ENCODE results near the gene LHX4.
A peak's percentile ranks its signal among the peaks of the same experiment; 100 is the strongest.

Gene LHX4

DNA sequence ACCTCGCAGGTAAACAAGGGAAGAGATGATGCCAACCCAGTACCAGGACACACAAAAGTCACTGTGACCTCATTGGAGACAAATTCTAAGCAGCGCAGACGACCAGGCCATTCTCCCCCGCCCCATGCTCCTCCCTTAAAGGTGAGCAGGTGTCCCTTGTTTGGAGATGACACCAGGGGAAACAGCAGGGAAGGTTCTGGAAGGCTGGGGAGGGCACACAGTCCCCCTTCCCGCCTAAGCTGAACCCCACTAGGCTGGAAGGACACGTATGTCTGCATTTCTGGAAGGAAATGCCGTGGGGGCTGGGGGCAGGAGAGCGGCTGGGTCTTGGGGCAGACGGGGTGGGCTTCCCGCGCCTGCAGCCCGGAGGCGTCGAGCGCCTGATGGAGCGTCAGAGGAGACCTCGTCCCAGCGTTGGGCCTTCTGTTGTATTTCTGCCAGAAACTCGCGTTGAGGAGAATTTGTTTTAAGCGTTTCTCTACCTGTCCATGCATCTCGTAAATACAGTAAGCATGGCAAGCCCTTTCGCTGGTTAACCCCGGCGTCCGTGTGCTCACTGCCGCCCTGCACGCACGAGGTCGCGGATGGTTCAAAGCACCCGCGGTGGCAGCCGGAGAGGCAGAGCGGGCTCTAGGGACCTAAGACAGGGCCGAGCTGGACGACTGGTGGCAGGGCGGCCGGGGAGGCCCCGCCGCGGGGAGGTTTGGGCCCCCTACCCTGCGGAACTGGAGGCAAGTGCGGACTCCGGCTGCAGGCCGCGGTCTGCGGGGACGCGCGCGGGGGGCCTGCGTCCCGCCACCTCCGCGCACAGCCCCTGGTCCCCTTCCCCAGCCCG, 1.2 kb upstream of the LHX4 start:
- DNase-seq: peak in 1 of 2 experiments; percentile 43

DNA sequence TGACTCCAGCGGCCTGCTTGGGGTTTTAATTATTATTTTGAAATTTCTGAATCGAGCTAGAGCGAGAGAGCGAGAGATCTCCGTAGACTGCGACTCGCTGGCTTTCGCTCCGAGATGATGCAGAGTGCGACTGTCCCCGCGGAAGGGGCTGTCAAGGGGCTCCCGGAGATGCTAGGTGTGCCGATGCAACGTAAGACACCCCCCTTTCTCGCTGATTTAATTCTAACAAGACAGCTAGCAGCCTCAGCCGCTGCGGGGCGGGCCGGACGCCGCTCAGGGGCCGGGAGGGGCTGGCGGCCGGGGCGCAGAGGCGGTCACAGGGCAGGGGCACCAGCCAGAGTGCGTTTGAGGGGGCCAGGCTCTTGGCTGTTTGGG, 339 bp downstream of the LHX4 start:
- no peak for DNase-seq

DNA sequence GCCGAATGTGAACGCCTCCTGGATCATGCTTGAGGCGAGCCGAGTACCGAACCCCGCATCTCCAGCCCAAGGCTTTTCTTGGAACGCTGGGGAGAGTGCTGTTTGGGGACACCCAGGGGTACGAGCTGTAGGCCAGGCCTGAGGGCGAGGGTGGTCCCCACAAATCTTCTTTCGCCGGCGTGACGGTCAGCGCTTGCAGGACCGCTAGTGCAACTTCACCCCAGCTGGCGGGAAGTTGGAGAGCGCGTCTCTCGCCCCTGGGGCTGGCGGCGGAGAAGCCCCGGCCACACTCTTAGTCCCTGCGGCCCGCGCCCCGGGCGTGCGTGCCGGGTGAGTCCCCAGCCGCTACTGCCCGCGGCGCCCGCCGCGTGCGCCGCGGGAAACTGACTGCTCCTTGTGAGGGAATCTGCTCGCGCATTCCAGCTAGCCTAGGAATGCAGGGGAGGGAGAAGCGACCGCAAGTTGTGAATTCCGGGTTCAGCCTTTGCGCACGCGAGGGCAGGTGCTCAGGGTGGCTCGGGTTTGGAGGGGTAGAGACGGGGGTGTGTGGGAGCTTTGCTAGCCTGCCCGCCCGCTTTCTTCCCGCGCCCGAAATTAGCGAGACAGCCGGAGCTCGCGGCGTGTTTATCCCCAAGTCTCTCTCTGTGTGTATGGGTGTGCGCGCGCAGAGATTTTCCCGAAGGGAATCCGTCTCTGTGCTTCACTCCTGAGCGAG, 884 bp downstream of the LHX4 start:
- DNase-seq: no peak

DNA sequence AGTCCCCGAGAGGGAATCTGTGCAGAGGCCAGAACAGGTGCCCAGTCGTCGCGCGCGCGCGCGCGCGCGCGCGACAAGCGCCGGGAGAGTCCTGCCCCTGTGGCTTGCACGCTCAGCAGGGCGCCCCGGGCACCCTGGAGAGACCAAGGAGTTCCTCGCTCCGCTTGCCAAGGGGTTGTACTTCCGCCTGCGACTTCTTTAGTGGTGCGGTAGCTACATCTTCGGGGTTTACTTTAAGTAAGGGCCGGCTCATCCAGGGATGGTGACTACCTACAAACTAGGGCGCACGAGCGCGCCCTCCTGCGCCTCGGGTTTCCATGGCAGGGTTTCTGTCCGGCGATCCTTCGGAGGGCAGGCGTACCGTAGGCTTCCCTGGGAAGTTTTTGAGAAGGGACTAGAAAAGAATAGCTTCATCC, 1.4 kb downstream of the LHX4 start:
- DNase-seq: peak in 1 of 2 experiments; percentile 27

GRCh38 chr1:180231936-180232335, 1.9 kb downstream of the LHX4 start:
- no peak for DNase-seq

- DNase-seq: no peak
Observed at GRCh38 chr1:180232521-180233043, 2.5 kb downstream of the LHX4 start.

DNA sequence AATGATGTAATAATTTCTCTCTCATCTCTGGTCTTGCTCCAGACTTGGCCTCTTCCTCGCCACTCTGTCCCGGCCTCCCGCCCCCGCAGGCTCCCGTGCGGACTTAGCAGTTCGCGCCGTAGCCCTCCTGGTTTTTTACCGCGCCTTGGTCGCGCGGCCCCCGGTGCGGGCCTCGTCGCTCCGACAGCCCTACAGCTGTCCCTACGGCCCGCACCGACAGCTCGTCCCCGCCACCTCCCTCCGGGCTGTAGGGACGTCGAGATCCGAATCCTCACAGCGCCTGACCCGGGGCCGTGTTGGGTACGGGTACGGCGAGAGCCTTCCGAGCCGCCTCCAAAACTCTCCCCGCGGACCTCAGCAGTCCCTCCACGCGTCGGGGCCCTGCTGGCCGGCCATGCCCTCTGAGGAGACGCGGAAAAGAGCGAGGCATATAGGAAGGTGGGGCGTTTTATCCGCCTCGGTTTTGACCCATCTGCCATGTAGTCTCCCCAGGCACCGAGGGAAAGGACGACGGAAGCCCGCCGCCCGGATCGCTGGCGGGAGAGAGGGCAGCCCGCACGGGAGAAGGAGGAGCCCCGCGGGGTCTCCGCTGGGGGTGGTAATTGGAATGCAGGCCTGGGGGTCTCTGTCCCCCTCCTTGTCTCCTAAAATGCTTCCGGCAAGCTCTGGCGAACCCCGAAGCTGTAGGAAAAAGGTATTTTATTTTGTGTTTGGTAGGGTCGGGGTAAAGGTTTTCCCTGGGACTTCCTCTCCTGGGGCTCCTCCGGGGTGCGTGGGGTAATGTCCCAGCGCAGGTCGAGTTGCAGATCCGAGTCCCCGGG, 3.3 kb downstream of the LHX4 start:
- DNase-seq: no peak

GRCh38 chr1:180234369-180235076, 4.5 kb downstream of the LHX4 start:
- DNase-seq: no peak

DNA sequence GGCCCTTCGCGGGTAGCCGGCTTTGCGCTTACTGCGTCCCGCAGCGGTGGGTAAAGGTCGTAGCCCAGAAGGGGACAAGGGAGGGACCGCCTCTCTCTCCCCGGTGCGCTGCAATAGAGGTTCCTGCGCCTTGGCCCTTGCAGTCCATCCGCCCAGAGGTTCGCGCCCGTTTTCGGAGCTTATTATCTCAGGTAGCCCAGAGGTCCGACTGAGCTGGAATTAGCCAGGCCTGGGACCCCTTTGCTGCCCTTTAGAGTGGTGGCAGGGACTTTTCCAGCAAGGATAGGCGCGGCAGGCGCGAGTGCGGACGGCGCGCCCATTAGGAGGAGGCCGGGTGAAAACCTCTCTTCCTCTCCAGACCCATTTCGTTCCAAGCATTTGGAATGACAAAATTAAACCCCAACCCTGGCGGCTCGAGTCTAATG, 5.0 kb downstream of the LHX4 start:
- DNase-seq: no peak

DNA sequence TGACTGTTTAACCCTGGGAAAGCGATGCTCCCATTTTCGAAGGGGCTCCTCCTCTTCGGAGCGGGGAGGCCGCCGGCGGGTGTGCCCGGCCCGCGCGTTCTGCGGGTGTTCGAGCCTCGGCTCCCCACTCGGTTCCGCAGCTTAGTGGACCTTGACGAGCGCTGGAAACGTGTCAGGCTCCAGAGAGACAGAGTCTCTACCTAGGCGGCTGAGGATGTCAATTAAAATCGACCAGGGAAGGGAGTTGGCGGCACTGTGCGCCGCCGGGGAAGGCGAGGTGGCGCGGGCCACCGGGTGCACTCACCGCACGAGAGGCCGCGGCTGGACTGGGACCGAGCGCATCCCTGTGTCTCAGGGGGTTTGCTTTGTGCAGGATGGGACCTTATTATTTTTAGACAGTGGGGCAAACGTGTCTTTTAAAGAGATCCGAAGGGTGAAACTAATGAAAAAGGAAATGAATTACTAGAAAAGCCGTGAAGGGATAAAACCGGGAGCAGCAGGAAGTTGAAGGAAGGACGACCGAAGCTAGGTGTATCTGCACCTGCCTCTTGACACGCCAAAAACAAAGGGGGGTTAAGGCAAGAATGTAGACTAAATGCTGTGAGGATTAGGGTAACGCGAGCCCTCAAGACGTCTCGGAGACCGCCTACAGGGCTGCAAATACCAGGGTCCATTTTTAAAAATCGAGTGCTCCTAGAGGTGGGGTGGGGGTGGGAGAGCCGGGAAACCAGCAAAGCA, 5.6 kb downstream of the LHX4 start:
- DNase-seq: no peak

DNA sequence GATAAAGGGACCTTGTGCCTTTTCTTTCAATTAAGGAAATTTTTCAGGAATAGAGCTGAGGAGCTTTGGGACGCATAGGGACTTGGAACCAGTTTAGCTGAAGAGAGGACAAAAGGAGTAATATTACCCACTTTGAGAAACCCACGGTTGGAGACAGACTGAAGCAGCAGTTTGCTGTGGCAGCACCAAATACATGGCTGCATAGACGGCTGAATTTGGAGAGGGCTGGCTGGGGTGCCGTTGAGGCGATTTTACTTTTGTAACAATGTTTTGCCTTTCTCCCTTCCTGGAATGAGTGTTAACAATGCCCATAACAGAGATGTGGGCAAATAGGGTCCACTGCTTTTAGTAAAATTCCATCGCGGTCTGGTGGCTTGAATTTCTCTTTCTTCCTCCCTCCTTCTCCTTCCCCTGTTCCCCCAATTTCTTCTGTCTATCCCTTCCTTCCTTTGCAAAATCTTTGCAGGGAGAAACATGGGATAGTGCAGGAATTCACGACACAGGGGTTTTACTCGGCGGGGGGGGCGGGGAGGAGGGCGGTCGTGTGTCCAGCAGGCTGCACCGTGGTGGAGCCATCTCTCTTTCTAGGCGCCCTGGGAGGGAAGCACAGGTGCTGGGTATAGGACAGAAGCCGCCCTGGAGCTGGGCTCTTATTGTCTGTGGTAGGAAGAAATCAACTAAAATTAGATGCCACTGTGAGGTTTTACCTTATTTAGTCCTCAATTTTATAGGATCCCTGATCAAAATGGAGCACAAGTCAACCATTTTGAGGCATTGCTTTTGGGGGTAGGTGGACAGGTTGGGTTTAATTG, 6.8 kb downstream of the LHX4 start:
- DNase-seq: no peak

DNA sequence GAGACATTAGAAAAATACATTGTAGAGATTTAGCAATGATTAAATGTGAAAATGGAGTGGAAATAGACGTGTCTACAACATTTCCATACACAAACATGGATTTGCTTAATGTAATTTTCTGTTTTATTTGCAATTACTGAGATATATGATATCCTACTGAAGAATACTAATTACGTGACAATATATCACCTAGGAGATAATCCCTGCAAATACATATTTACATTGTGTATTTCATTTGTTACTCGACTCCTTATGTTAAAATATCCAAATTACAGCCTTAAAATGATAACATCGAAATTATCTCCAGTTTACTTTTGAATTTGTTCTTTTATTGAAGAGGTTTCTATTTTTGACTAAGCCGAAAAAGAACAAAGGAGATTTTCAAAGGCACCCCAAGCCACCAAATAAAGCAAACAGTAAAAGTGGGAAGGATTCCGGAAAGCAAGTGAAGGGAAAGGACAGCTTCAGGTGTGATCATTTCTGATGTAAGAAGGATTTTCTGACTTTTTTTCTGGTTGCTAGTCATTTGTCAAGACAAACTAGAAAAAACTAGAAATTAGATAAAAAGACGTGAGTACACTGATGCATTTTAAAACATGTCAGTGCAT, 7.9 kb downstream of the LHX4 start:
- DNase-seq: peak; percentile 43 to 80

GRCh38 chr1:180238675-180239074, 8.6 kb downstream of the LHX4 start:
- DNase-seq: no peak

GRCh38 chr1:180239145-180240096, 9.4 kb downstream of the LHX4 start:
- DNase-seq: no peak

DNA sequence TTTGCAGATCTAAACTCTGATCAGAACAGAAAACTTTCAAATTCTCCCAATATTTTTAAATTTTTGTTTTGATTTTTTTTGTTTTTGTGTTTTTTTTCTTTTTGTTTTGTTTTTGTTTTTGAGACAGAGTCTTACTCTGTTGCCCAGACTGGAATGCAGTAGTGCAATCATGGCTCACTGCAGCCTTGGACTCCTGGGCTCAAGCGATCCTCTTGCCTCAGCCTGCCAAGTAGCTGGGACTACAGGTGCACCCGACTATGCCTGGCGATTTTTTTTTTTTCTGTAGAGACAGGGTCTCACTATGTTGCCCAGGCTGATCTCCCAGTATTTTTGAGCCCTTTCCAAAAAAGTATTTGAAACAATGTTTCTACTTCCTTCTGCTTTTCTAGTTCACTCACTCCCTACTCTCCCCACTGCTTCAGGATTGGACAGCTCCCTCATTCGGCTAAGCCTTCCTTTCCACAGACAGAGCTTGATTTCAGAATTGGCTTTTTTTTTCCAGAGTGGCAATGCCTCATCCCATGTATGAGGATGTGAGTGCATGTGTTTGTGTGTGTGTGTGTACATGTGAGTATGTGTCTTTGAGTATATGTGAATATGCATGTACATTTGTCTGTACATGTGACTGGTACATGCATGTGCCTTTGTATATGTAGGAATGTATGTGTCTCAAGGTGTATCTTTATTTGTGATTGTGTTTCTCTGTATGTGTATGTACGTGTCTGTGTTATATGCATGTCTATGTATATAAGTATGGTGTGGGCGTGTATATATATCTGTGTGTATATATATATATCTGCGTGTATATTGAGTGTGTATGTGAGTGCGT, 11.9 kb downstream of the LHX4 start:
- DNase-seq: no peak

GRCh38 chr1:180243517-180244221, 13.6 kb downstream of the LHX4 start:
- DNase-seq: no peak

DNA sequence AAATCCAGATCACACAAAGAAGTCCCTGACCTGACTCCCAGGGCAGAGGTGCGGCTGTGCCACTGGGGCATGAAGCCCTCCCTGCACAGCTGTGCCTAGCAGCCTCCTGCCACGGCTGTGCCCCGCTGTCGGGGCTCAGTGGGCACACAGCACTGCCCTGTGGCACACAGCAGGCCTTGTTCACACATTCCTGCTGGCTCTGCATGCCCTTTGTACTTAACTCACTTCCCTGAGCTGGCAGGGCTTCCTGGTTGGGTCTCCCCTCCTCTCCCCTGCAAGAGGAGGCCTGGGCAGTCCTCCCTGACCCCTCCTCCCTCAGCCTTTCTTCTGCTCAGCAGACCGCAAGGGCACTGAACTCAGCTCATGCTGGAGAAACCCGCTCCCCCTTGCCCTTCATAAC, 14.8 kb downstream of the LHX4 start:
- no peak for DNase-seq

DNA sequence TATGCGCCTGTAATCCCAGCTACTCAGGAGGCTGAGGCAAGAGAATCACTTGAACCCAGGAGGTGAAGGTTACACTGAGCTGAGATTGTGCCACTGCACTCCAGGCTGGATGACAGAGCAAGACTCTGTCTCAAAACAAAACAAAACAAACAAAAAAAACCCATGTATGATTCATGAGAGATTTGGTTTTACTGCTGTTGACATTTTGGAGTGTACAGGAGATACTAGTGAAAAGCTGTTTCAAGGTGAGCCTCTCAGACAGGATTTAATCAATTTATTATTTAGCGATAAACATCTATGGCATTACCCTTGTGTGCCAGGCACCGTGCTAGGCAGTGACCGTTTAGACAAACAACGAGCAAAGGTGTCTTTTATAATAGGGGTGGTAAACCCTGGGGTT, 16.5 kb downstream of the LHX4 start:
- DNase-seq: no peak

Data from NCI-H2081 (cell line).